Left lobe of liver (tissue), 2 donors: ENCODE measurements around the gene MOB3A. TPM values are rescaled to one million over a fixed set of nuclear protein-coding genes. Genes with fewer than 3 reads are reported as not detected.

Source experiments
- ATAC-seq: fragments of 200-7000 bp; cut with Tn5 transposase; one replicate; pipeline ENCODE4 v1.9.1; 2020; ENCODE audit warnings: mild to moderate bottlenecking, moderate library complexity
- DNase-seq: peaks from one replicate; pipeline ENCODE4 v3.0.0-alpha.2; 2020; ENCODE audit warnings: low spot score
- total RNA-seq: library from RNA; stranded (reverse); gene quantifications from one replicate; pipeline ENCODE4 v1.2.1, GENCODE V29; 2021
- donor health status: DM: no; HTN: no; CAD: no; lungs with moderate emphysema.
- donor health status: DM: no; HTN: yes; CAD: no.

Gene MOB3A
- total RNA-seq, 1 donor from 2014 or later: 11.2 TPM

DNA sequence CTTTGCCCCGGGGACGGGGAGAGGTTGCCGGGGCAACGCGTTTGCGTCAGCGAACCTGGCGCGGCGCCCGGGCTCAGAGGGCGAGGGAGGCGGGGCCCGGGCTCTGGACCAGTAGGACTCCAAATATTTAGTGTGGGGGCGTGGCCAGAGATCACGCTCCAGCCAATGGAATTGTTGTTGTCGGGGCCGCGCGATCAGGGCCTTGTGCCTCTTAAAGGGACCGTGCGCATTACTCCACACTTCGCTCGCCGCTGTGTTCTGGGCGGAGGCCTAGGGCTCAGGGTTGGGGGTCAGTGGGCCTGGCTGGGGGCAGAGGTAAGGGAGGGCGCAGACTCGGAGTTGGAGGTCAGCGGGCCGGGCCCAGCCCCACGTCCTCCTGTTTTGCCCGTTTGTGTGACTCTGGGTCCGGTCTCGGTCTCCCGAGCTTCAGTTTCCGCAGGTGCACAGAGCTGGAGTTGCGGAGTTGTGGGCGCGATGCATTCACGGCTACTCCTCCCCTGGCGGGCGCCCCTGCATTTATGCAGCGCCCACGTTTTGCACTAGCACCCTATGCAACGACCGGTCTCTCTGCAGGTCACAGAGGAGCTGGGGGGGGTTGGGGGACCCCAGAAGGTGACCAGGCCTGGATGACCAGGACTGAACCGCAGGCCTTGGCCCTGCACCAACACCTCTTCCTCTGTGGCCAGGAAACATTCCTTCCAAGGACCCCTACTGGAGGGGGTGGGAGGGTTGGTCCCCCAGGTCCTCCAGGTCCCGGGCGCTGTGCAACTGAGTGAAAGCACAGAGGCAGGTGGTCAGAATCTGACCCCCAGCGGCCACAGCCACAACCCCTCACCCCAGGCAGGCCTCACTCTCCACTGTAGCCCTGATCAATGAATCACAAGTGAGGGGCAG, 34.4 kb downstream of the MOB3A start:
- ATAC-seq: peak; percentile 76

DNA sequence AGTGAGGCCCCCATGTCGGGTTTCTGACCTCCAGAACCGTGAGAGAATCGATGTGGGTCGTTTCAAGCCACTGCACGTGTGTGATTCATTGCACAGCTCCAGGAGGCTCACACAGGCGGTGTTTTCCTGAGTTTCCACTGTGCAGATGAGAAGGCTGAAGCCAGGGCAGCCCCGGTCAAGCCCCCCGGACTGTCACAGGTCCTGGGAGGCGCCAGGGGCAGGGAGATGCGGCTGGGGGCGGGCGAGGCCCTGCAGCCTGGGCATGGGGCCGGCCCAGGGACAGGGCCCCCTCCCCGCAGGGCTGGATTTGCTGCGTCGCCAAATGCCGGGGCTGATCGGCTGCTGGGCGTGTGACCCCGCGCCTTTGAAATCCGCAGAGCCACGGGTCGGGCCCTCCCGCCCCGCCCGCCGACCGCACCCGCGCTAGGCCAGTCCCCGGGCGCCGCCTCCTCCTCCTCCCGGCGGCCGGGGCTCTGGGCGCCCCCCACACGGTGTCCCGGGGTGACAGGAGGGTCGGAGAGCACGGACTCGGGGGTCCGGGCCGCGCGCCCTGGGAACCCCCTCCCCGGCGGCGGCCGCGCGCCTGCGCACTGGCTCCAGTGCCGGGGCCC, 35.1 kb downstream of the MOB3A start:
- DNase-seq (peak; percentile 88), ATAC-seq (peak; percentile 59)

More for the DNA sequence above, 34.4 kb downstream of the MOB3A start:
- DNase-seq: peak; percentile 99

DNA sequence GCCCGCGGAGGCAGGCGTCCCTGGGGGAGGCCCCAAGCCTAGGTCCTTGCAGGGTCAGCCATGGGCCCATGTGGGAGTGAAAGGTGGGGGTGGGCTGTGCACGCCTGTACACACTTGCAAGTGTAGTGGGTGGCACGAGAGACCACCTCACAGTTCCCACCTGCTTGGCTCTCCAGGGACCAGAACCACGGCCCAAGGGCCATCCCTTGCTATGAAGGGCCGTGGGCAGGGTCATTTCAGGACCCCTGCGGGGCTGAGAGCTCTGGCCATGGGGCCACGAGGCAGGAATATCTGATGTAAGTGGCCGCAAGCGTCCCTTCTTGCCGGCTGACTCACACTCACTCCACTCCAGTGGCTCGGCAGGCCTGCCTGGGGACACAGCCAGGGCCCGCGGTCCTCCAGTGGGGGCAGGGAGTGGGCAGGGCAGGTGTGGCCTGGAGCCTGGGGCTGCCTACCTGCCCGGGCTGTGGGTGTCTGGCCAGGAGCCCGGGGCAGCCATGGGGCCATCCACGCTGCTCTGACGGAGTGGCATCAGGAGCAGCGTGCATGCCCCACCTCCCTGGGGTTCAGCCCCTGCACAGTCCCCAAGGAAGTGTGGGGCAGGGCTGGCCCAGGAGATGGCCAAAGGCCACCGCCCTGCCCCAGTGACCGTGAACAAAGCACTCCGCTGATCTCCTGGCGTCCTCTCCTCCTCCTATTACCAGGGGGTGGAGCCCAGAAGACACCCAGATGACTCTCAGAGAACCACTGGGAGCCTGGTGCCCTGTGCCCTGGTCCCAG, 36.5 kb downstream of the MOB3A start:
- ATAC-seq: peak; percentile 70
- peak; percentile 98 for DNase-seq

DNA sequence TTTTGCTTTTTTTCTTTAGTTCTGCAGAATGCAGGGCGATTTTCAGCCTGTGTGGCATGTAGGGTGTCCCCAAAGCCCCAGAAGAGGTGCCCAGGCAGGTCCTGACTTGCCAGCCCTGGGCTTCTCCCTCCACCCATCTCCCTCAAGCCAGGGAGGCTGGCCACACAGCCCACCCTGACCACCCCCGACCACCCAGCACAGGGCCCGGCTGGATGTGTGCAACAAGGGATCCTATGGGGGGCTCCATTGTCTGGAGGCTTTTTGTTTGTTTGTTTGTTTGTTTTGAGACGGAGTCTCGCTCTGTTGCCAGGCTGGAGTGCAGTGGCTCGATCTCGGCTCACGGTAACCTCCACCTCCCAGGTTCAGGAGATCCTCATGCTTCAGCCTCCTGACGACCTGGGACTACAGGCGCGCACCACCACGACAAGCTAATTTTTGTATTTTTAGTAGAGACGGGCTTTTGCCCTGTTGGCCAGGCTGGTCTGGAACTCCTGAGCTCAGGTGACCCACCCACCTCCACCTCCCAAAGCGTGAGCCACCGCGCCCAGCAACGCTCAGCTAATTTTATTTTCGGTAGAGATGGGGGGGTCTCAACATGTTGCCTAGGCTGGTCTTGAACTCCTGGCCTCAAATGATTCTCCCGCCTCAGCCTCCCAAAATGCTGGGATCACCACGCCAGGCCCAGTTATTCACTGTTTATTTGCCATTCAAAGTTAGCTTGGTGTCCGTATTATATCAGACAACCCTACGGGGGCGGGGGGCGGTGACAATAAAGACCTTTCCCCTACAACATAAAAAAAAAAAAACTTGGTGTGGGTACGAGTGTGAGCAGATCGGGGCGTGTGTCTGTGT, 37.3 kb downstream of the MOB3A start:
- ATAC-seq: no peak
- no peak for DNase-seq

DNA sequence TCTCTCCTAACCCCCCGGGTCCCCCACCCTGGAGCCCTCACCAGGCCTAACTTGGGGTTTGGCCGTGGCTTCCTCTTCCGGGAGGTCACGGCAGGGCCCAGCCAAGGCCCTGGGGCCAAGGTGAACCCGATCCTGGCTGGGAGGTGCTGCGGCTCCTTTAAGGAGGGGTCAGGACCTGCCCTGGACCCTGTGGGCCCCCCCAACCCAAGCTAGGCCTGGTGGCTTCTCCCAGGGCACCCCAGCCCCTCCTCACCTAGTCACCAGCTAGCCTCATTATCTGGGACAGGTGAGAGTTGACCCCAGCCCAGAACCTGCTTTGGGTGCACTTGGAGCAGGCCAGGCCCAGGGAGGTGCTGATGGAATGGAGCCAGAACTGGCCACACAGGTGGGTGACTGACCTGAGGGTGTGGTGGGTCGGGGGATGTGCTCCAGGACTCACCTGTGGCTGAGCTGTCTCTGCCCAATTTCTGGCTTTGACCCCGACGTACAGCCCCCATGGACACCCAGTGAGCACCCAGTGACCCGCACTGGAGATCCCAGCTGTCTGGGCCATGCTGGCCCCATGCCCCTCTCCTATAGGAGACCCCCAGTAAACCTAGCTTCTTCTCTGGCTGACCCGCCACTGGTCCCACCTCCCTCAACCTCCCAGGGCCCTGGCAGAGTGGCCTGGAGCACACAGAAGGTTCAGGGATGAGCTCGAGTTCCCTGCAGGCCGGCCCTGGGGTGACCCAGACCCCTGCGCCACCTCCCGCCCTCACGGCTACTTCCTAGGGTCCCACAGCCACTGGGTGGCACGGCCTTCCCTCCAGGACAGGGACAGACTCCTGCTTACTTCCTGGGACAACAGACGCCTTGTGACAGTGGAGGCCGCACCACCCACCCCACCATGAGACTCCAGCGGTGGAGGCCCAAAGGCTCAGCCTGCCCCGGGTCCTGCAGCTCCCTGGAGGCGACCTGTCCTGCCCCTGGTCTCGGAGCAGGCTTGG, 38.3 kb downstream of the MOB3A start:
- ATAC-seq (no peak), DNase-seq (no peak)

DNA sequence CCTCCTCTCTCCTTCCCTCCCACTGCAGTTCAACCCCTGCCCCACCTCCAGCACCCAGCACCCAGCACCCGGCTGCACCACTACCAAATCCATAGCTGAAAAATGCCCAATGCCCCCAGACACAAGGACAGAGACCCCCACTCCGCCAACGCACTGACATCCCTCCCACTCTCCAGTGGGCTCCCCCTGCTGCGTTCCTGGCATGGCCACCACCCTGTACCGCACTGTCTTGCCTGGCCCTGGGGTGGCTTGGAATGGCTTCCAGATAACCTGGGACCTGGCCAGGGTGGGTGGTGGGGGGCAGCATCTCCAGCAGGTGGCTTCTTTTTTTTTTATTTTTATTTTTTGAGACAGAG, 39.3 kb downstream of the MOB3A start:
- ATAC-seq: no peak
- DNase-seq: no peak

DNA sequence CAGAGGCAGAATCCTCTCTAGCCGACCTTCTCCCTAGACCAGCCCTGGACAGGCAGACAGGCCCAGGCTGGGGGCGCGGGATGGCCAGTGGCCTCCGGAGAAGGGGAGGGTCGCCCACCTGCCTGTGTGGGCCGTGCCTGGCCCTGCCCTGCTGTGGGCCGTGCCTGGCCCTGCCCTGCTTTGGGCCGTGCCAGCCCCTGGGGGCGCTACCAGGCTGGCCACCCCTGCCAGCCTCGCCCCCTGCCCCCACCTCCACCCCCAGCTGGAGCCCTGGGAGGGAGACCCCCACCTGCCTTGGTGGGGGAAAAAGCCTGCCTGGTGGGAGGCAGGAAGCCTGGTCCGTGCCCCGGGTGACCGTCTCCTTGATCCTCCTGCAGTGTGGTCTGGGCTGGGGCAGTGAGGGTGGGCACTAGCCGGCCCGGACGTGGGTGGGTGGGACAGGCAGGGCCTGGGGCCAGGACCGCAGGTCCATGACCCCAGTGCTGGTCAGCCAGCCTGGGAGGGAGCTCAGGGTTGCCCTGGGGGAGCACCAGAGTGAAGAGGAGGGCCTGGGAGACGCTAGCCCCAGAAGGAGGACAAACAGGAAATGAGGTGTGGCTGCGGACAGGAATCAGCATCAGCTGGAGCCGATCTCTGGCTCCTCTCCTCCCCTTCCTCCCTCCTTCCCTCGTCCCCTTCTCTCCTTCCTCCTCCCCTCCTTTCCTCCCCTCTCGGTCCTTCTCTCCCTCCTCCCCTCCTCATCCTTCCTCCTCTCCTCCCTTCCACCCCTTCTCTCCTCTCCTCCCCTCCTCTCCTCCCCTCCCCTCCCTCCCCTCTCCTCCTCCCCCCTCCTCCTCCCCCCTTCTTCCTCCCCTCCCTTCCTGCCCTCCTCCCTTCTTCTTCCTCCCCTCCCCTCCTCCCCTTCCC, 39.9 kb downstream of the MOB3A start:
- ATAC-seq (no peak), DNase-seq (no peak)

DNA sequence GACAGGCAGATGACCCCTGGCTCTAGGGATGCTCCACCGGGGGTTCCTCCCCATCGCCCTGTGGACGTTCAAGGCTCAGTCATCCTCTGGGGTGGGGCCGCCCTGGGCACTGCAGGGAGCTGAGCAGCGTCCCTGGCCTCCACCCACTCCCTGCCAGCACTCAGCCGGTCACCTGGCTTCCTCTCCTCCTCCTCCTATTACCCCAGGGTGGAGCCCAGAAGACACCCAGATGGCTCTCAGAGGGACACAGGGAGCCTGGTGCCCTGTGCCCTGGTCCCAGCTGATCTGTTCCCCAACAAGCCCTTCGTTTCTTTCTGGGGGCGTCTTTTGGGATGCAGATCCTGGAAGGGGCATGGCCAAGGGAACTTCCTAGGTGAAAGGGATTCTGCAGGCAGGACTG, 41.4 kb downstream of the MOB3A start:
- ATAC-seq (no peak), DNase-seq (no peak)

DNA sequence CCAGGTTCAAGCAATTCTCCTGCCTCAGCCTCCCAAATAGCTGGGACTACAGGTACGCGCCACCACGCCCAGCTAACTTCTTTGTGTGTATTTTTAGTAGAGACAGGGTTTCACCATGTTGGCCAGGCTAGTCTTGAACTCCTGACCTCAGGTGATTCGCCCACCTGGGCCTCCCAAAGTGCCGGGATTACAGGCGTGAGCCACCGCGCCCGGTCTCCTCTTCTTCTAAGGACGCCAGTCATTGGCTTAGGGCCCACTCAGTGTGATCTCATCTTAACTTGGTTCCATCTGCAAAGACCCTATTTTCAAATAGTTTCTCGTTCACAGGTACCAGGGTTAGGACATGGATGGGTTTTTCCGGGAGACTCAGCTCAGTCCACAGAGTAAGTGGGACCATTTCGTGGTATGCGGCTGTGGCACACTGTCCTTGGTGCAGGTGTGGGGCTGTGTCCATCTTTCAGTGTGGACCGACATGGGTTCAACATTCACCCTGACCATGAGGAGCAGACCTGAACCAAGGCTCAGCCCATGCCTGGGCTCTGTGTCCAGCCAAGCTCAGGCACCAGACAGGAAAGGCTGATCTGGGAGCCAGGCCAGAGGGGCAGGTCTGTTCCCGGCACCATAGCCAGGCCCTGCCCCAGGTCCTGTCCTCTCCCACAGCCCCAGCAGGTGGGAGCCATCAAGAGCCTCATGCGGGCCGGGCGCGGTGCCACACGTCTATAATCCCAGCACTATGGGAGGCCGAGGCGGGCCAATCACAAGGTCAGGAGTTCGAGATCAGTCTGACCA, 42.3 kb downstream of the MOB3A start:
- DNase-seq (peak; percentile 96), ATAC-seq (peak; percentile 45)

DNA sequence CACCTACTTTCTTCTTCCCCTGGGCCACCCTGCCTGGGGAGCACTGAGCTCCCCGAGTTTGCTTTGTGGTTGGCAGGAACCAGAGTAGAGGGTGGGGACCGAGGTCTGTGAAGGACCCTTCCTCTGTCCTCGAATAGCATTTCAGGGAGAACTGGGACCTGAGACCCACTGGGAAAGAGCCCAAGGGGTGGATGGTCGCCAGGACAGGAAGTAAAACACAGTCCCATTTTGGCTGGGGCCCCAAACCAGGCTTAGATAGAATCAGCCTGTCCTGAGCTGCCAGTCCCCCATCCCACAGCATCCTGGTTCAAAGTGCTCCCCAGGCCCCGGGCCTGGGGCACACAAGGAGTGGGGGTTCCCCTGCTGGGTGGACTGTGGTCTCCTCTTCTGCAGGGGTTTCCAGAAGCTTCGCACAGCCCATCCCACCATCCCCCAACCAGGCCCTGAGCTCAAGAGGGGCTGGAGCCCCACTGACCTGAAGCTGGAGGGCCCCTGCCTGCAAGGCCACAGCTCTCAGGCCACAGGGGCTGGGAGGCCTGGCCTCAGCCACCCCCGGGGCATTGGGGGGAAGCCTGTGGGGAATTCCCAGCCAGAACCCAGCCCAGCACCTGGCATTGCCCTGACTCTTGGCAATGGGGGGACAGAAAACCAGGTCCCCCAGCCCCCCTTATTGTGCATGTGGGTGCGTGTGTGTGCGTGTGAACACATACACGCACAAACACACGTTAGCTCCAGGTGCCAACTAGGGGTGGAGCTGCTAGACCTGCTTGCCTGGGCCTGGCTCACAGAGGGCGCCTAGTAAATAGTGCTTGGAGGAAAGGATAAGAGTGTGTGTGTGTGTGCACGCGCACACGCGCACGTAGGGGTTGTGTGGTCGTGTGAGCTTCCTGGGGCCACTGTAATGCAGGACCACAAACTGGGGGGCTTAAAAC, 44.1 kb downstream of the MOB3A start:
- peak; percentile 30 for ATAC-seq
- peak; percentile 88 for DNase-seq

DNA sequence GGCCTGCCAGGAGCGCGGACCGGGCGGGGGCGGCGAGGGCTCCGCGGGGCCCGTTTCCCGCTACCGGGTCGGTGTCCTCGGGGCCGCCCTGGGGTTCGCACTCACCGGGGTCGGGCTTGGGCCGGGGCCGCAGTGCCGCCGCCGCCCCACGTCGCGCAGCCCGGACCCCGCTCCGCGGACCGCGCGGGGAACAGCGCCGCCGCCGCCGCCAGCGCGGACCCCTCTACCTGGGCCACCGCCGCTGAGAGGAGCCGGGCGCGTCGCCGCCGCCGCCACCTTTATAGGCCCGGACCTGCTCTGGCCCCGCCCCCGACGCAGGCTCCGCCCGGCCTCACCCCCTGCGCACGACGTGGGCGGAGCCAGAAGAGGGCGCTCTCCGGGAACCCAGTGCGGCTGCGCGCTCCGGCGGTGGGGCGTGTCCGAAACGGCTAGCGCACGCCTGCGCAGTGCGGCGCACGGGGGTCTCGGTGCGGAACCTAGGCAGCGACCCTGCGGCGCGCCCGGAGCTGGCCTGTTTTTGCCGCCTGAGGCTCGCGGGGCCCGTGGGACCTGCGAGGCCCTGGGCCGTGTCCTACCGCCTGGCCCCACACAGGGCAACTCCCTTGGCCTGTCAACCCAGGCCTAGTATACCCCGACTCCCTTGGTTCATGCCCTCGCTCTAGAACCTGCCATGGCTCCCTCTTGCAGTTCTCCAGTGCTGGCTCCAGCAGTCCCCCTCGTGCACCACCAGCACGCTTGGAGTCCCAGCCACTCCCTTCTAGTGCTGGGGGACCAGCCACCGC, 44.9 kb downstream of the MOB3A start, which contains the start of gene MKNK2:
TSS of gene MKNK2 (minus strand) at position 254 of the 782 bp plus-strand sequence. CDS start 393 bp downstream, outside the sequence.
- ATAC-seq (peak; percentile 60), DNase-seq (peak; percentile 95)

DNA sequence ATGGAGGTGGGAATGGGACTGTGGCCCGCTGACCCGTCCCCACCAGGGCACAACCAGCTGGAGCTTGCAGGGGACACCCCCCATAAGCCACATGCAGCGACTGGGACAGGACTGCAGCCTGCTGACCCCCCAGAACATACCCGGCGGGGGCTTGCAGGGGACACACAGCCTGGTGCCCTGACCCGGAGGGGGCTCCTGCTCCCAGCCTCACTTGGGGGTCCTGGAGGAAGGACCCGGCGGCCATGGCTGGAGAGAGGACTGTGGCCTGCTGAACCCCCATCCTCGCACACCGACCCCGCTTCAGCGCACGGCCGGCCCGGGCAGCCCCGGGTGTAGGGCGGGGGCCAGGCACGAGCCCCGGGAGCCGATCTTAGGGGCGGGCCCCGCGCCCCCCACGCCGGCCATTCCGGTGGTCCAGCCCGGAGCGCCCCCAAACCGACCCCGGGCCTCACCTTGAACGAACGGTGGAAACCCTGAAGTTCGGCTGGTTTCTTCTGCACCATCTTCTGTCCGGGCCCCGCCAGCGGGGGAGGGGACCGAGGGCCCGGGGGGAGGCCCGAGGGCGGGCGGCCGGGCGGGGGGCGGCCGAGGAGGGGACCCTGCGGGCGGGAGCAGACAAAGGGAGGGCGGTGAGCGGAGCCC, 45.7 kb downstream of the MOB3A start:
- DNase-seq (no peak), ATAC-seq (peak; percentile 1)

DNA sequence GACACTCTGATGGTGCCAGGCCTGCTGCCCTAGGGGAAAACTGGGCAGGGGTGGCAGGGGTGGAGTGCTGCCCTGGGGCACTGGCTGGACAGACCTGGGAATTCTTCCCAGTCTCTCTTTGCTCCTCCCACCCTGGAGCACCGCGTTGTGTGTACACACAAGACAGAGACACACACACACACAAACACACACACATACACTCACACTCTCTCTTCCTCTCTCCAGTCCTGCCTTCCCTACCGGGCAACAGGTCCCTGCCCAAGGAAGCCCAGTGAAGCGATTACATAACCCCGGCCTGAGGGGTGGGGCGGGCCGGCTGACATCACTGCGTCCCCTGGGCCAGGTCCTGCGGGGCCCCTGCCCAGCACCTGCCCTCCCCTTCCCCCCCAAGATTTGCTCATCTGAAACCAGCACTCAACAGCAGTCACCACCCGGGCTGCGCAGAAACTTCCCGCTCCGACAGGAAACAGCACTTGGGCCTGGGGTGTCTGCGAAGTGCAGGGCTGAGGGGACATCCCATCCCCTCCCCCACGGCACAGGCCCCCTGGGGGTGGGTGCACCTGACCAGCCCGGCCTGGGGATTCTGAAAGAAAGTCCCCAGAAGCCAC, 46.3 kb downstream of the MOB3A start:
- ATAC-seq (peak; percentile 60), DNase-seq (peak; percentile 98)

DNA sequence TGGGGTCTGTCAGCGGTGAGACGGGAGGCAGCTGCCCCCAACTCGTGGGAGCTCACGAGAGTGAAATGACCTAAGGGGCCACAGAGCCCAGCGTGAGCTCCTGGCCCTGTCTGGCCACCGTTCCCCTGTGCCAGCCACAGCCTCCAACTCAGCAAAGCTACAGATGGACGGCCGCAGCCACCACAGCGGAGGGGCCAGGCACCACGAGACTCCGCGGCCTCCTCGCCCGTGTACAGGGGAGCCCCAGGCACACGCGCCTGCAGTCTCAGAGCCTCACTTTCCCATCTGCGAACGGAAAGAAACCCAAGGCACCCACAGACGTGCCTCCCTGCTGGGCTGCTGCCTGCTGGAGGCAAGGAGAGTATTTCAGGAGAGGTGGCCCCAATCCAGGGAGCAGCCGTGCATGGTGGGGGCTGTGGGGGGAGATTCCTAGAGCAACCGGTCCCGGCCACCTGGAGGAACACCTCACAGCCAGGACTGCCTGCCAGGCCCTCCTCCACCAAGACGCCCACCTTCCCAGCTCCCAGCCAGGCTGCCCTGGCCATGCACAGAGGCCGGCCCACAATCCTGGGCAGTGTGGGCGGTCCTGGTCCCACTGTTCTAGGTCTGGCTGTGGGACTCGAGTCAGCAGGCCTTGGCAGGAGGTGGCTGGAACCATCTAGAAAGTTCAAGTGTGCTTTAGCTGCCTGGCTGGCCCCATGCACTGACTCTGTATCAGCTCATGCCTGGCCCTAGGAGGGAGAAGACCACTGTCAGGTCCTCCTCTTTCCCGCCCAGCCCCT, 47.0 kb downstream of the MOB3A start:
- ATAC-seq (peak; percentile 1), DNase-seq (no peak)
